ENCODE measurements around the gene POLN.

Gene POLN

DNA sequence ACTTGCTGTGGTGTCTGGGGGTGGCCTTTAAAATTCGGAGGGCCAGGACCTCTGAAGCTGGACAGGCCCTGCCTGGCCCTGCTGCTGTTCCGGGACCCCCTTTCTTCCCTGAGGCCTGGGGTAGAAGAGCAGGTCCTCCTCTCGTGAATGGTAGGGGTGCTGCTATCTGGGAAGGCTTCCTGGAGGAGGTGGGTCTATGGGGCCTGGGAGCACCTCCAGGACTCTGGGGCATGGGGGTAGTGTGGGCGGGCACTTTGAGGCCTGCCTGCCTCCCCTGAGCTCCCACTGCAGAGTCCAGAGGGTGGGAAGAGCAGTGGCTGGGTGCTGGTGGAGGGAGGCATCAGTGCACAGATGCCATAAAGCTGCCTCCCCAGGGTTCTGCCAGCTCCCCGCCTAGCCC is 24.9 kb upstream of the POLN start:
- Histone ChIP-seq H3K36me3 (ENCODE audit: insufficient read depth, low read length) (no peaks in the 10 kb centered on the region), H3K4me3 (ENCODE audit: low read depth, low read length, poor library complexity, severe bottlenecking) (no peak overlapping the region), H2AFZ (ENCODE audit: low read length) (no peak overlapping the region), H3K4me1 (ENCODE audit: insufficient read depth, low read length, severe bottlenecking) (peaks cover 19% of the 10 kb centered on the region), H3K9me3 (ENCODE audit: low read length) (no peaks in the 10 kb centered on the region), H3K9ac (ENCODE audit: low read length) (no peak overlapping the region), H3K79me2 (ENCODE audit: insufficient read depth, low read length) (no peaks in the 10 kb centered on the region), H3F3A (ENCODE audit: insufficient read depth, low read length) (no peaks in the 10 kb centered on the region), H3K4me2 (ENCODE audit: low read length) (no peak overlapping the region), H4K20me1 (ENCODE audit: insufficient read depth, low read length) (no peaks in the 10 kb centered on the region), H3K27me3 (ENCODE audit: insufficient read depth, low read length) (no peaks in the 10 kb centered on the region), H3K9me2 (ENCODE audit: low read depth, low read length) (no peaks in the 10 kb centered on the region), H3K27ac (ENCODE audit: low read depth, low read length, poor library complexity, severe bottlenecking) (no peak overlapping the region)
- no peak for TF ChIP-seq EZH2 (IDR thresholded peaks at IDR 0.05; ENCODE audit: borderline replicate concordance, low read length)
- TF ChIP-seq, protein P1, sequence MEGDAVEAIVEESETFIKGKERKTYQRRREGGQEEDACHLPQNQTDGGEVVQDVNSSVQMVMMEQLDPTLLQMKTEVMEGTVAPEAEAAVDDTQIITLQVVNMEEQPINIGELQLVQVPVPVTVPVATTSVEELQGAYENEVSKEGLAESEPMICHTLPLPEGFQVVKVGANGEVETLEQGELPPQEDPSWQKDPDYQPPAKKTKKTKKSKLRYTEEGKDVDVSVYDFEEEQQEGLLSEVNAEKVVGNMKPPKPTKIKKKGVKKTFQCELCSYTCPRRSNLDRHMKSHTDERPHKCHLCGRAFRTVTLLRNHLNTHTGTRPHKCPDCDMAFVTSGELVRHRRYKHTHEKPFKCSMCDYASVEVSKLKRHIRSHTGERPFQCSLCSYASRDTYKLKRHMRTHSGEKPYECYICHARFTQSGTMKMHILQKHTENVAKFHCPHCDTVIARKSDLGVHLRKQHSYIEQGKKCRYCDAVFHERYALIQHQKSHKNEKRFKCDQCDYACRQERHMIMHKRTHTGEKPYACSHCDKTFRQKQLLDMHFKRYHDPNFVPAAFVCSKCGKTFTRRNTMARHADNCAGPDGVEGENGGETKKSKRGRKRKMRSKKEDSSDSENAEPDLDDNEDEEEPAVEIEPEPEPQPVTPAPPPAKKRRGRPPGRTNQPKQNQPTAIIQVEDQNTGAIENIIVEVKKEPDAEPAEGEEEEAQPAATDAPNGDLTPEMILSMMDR (IDR thresholded peaks at IDR 0.05; ENCODE audit: low read length) = no peak

DNA sequence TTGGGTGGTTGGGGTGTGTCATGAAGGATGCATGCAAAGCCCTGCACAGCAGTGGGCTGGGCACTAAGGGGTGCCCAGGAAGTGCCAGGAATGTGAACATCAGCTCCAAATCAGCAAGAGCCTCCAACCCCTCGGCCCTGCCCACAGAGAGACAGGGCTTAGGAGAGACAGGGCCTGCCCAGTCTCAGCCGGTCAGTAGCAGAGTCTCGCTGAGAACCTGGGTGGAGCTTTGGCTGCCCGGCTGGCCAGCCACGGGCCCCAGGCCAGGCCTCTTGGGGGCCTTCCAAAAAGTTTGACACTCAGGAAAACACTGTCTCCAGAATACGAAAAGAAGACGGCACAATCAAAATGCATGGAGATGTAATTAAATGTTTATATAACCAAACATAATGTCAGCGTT is 24.3 kb upstream of the POLN start:
- no peaks in the 10 kb centered on the region for H3F3A ChIP-seq (ENCODE audit: insufficient read depth, low read length)
- H4K20me1 ChIP-seq (ENCODE audit: insufficient read depth, low read length) = no peaks in the 10 kb centered on the region
- no peak overlapping the region for H2AFZ ChIP-seq (ENCODE audit: low read length)
- no peak overlapping the region for H3K9ac ChIP-seq (ENCODE audit: low read length)
- no peaks in the 10 kb centered on the region for H3K79me2 ChIP-seq (ENCODE audit: insufficient read depth, low read length)
- H3K9me2 ChIP-seq (ENCODE audit: low read depth, low read length) = no peaks in the 10 kb centered on the region
- H3K4me2 ChIP-seq (ENCODE audit: low read length) = no peak overlapping the region
- peaks cover 19% of the 10 kb centered on the region for H3K4me1 ChIP-seq (ENCODE audit: insufficient read depth, low read length, severe bottlenecking)
- no peaks in the 10 kb centered on the region for H3K36me3 ChIP-seq (ENCODE audit: insufficient read depth, low read length)
- H3K27ac ChIP-seq (ENCODE audit: low read depth, low read length, poor library complexity, severe bottlenecking) = no peak overlapping the region
- no peaks in the 10 kb centered on the region for H3K27me3 ChIP-seq (ENCODE audit: insufficient read depth, low read length)
- H3K9me3 ChIP-seq (ENCODE audit: low read length) = no peaks in the 10 kb centered on the region
- TF ChIP-seq, protein P1 (IDR thresholded peaks at IDR 0.05; ENCODE audit: low read length) = no peak
- no peak for TF ChIP-seq EZH2 (IDR thresholded peaks at IDR 0.05; ENCODE audit: borderline replicate concordance, low read length)
- no peak overlapping the region for H3K4me3 ChIP-seq (ENCODE audit: low read depth, low read length, poor library complexity, severe bottlenecking)

- no peak for TF ChIP-seq EZH2 (IDR thresholded peaks at IDR 0.05; ENCODE audit: borderline replicate concordance, low read length)
- TF ChIP-seq, protein P1 (IDR thresholded peaks at IDR 0.05; ENCODE audit: low read length) = no peak
- H3K79me2 ChIP-seq (ENCODE audit: insufficient read depth, low read length) = no peaks in the 10 kb centered on the region
- H3K36me3 ChIP-seq (ENCODE audit: insufficient read depth, low read length) = no peaks in the 10 kb centered on the region
- H3F3A ChIP-seq (ENCODE audit: insufficient read depth, low read length) = no peaks in the 10 kb centered on the region
- peaks cover 24% of the 10 kb centered on the region for H3K4me1 ChIP-seq (ENCODE audit: insufficient read depth, low read length, severe bottlenecking)
- H3K4me2 ChIP-seq (ENCODE audit: low read length) = no peak overlapping the region
- H3K9me2 ChIP-seq (ENCODE audit: low read depth, low read length) = no peaks in the 10 kb centered on the region
- H2AFZ ChIP-seq (ENCODE audit: low read length) = no peak overlapping the region
- H4K20me1 ChIP-seq (ENCODE audit: insufficient read depth, low read length) = no peaks in the 10 kb centered on the region
- no peak overlapping the region for H3K9ac ChIP-seq (ENCODE audit: low read length)
- H3K9me3 ChIP-seq (ENCODE audit: low read length) = no peaks in the 10 kb centered on the region
- no peak overlapping the region for H3K4me3 ChIP-seq (ENCODE audit: low read depth, low read length, poor library complexity, severe bottlenecking)
- H3K27ac ChIP-seq (ENCODE audit: low read depth, low read length, poor library complexity, severe bottlenecking) = no peak overlapping the region
- no peaks in the 10 kb centered on the region for H3K27me3 ChIP-seq (ENCODE audit: insufficient read depth, low read length)
Measured at GRCh38 chr4:2265113-2266110, 23.5 kb upstream of the POLN start.
